ENCODE results near the gene LSM14A.

Gene LSM14A

DNA sequence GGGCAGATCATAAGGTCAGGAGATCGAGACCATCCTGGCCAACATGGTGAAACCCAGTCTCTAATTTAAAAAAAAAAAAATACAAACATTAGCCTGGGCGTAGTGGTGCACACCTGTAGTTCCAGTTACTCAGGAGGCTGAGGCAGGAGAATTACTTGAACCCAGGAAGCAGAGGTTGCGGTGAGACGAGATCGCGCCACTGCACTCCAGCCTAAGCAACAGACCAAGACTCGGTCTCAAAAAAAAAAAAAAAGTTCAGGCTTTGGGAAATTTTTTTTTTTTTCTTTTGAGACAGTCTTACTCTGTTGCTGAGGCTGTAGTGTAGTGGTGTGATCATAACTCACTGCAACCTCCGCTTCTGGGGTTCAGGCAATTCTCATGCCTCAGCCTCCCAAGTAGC is 14.7 kb downstream of the LSM14A start:
- no peak for TF ChIP-seq CTCF (conservative IDR thresholded peaks at IDR 0.05; ENCODE audit: low read depth, low read length)
- no peak overlapping the region for H3K4me3 ChIP-seq (ENCODE audit: low read length)
- no peak for DNase-seq (ENCODE audit: low read depth)

- TF ChIP-seq CTCF (conservative IDR thresholded peaks at IDR 0.05; ENCODE audit: low read depth, low read length): no peak
- DNase-seq (ENCODE audit: low read depth): no peak
- no peak overlapping the region for H3K4me3 ChIP-seq (ENCODE audit: low read length)
Observed at GRCh38 chr19:34188408-34188807, 16.1 kb downstream of the LSM14A start.

DNA sequence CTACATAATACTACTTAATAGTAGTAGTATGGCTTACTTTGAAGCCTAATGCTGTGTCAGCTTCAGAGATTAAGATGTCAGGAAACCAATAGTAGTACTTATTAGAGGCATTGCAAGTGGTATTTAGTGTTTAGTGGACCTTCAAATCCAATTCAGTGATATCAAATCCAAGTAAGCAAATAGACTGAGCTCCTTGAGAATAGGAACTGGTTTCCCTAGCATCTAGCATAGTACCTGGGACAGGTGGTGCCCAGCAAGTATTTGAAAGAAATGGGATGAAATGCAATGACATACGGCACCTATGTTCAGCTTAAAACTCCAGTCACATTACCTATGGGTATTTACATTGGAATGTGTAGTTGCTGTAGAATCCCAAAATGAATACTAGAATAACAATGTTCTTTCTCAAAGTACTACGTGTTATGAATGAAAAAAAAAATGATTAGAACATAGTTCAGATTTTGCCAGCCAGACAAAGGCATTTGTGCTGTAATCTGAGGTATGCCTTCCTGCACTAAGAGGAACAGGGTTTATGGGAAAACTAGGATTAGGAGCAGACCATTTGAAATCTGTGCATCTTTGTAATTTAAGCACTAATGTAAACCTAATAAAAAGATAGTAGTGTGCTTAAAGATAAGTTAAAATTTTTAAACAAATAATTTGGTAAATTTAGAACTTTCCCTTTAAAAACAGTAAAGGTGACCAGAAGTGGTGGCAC is 17.1 kb downstream of the LSM14A start:
- H3K4me3 ChIP-seq (ENCODE audit: low read length): no peak overlapping the region
- no peak for DNase-seq (ENCODE audit: low read depth)
- TF ChIP-seq CTCF (conservative IDR thresholded peaks at IDR 0.05; ENCODE audit: low read depth, low read length): no peak

- no peak overlapping the region for H3K4me3 ChIP-seq (ENCODE audit: low read length)
- no peak for TF ChIP-seq CTCF (conservative IDR thresholded peaks at IDR 0.05; ENCODE audit: low read depth, low read length)
- DNase-seq (ENCODE audit: low read depth): no peak
Observed at GRCh38 chr19:34189917-34190425, 17.7 kb downstream of the LSM14A start.

DNA sequence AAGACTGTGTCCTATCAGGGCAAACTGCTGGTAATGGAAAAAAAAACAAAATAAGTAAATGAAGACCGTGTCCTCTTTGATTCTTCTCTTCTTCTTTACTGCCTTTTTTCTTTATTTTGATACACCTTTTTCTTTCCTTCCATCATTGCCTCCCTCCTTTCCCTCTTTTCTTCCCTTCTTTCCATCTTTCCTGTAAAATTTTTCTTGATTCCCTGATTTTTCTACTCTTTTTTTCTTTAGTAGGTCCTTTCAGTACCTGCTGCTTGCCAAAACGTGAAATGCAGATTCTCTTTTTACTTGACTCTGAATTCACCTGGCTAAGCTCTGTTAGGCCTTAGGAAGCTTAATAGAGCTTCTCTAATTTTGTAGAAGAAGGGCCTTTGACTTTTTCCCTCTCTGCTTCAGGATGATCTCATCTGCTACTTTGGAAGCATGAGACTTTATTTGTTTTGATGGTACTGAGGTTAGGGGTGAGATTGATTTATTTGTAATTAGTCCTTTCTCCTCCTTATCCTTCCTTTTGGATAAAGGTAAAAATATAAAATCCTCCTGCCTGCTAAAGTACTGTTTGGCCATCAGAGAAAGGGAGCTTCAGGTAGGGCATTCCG is 19.2 kb downstream of the LSM14A start:
- no peak for DNase-seq (ENCODE audit: low read depth)
- TF ChIP-seq CTCF (conservative IDR thresholded peaks at IDR 0.05; ENCODE audit: low read depth, low read length): no peak
- no peak overlapping the region for H3K4me3 ChIP-seq (ENCODE audit: low read length)

DNA sequence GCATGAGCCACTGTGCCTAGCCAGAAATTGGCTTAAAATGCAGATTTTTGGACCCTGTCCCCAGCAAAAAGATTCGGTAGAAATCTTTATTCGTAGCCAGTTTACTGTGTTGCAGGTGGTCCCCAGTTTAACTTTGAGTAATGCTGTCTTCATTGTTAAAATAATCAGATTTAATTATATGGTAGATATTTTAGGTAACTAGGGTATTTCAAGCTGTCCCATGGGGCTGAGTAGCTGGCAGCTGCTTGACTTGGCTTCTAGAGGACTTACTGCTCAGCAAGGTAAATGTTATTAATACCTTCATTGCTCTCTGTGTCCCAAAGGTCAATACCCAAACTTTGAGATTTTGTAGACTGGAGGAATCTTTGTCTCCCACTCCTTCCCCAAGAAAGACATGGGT is 21.1 kb downstream of the LSM14A start:
- H3K4me3 ChIP-seq (ENCODE audit: low read length): no peak overlapping the region
- no peak for DNase-seq (ENCODE audit: low read depth)
- no peak for TF ChIP-seq CTCF (conservative IDR thresholded peaks at IDR 0.05; ENCODE audit: low read depth, low read length)

GRCh38 chr19:34193876-34194275 is 21.6 kb downstream of the LSM14A start:
- no peak for DNase-seq (ENCODE audit: low read depth)
- TF ChIP-seq CTCF (conservative IDR thresholded peaks at IDR 0.05; ENCODE audit: low read depth, low read length): no peak
- no peak overlapping the region for H3K4me3 ChIP-seq (ENCODE audit: low read length)
